Panc1 (cell line): ENCODE measurements around the gene MAGEC3. TPM values are rescaled to one million over a fixed set of nuclear protein-coding genes. Genes with fewer than 3 reads are reported as not detected.

Experiments
- ATAC-seq: fragments of 200-7000 bp; cut with Tn5 transposase; 2 replicates; pipeline ENCODE4 v1.9.1; 2020; ENCODE audit warnings: mild to moderate bottlenecking, moderate library complexity
- BruUV-seq: library from RNA; stranded (reverse); fragments of 400-500 nt; replicated peaks from 2 replicates; lab custom pipeline; 2021; lab: Mats Ljungman, UMichigan
- CTCF ChIA-PET: fragments of 300-600 bp; sonication (Branson Sonifier 250); formaldehyde crosslinking; loops from one replicate; lab custom pipeline; 2022; ENCODE audit warnings: antibody characterized with exemption; lab: Charles Lee
- POLR2A ChIA-PET: fragments of 300-600 bp; sonication (Branson Sonifier 250); formaldehyde crosslinking; loops from one replicate; lab custom pipeline; 2022; ENCODE audit warnings: antibody characterized with exemption; lab: Charles Lee
- DNase-seq: peaks from one replicate; pipeline ENCODE4 v3.0.0-alpha.2; 2010; ENCODE audit warnings: low read depth, low spot score
- H3K27ac ChIP-seq: 2 replicates; pipeline ENCODE4 v1.5.1; 2011; ENCODE audit warnings: mild to moderate bottlenecking, low read length, inconsistent platforms
- H3K27me3 ChIP-seq: fragments of 200-500 bp; sonication (Bioruptor generic); 2 replicates; pipeline ENCODE4 v1.6.0; 2014; ENCODE audit warnings: low read length, inconsistent platforms; ENCODE audit not compliant: control insufficient read depth, insufficient read depth
- H3K36me3 ChIP-seq: fragments of 200-500 bp; sonication (Bioruptor generic); 2 replicates; pipeline ENCODE4 v1.5.1; 2014; ENCODE audit warnings: inconsistent platforms, mild to moderate bottlenecking, low read length, moderate library complexity; ENCODE audit not compliant: control insufficient read depth, insufficient read depth
- H3K4me1 ChIP-seq: 2 replicates; pipeline ENCODE4 v1.5.1; 2011; ENCODE audit warnings: inconsistent platforms, mild to moderate bottlenecking, low read length, moderate library complexity; ENCODE audit not compliant: control insufficient read depth, insufficient read depth
- H3K4me3 ChIP-seq, 2 experiments: 2 replicates each; pipeline ENCODE4 v1.5.1; 2011 to 2012; ENCODE audit warnings: low read depth in 2 of 2, low read length in 2 of 2, mild to moderate bottlenecking in 2 of 2, inconsistent platforms in 1 of 2, moderate library complexity in 1 of 2
- H3K9me3 ChIP-seq: fragments of 200-500 bp; sonication (Bioruptor generic); 2 replicates; pipeline ENCODE4 v1.5.1; 2014; ENCODE audit warnings: low read depth, mild to moderate bottlenecking, inconsistent platforms, low read length, moderate library complexity; ENCODE audit not compliant: control insufficient read depth, insufficient read depth
- POLR2AphosphoS5 ChIP-seq: IDR thresholded peaks from 2 replicates; pipeline ENCODE4 v1.6.1; 2012; ENCODE audit warnings: mild to moderate bottlenecking, low read depth, low read length, moderate library complexity
- SIN3A ChIP-seq: IDR thresholded peaks from 2 replicates; pipeline ENCODE4 v1.6.1; 2012; ENCODE audit warnings: low read depth, mild to moderate bottlenecking, low read length, moderate library complexity, borderline replicate concordance; ENCODE audit not compliant: insufficient read depth
- TCF7L2 ChIP-seq: IDR thresholded peaks from 2 replicates; pipeline ENCODE4 v1.6.1; 2011; ENCODE audit warnings: mild to moderate bottlenecking, low read depth, low read length, inconsistent platforms
- in situ Hi-C: cut with HindIII; loops from 2 replicates; pipeline ENCODE4 v1.10.0; 2016; ENCODE audit warnings: low sequenced_read_pairs, low pct_unique_long_range_greater_than_20kb
- intact Hi-C: fragments of 100-400 bp; cut with micrococcal nuclease; formaldehyde crosslinking; loops from one replicate; pipeline ENCODE4 v1.10.0; 2022; ENCODE audit not compliant: unreplicated experiment
- total RNA-seq: library from RNA; stranded (reverse); gene quantifications from one replicate; pipeline ENCODE4 v1.2.1, GENCODE V29; 2021; ENCODE audit not compliant: unreplicated experiment
- TF ChIP-seq, protein P1 (sequence below), 2 experiments: IDR thresholded peaks; 2 replicates each; pipeline ENCODE4 v1.6.1; 2011 to 2012; ENCODE audit warnings: low read depth in 2 of 2, control low read depth in 1 of 2, low read length in 1 of 2, mild to moderate bottlenecking in 1 of 2, moderate library complexity in 1 of 2; ENCODE audit not compliant: insufficient read depth in 1 of 2
- TF ChIP-seq, protein P2 (sequence below): fragments of 450-650 bp; IDR thresholded peaks from 2 replicates; pipeline ENCODE4 v1.5.1; 2017; ENCODE audit warnings: mild to moderate bottlenecking

The MAGEC3 gene
- total RNA-seq, 1 experiment from 2014 or later = not detected

DNA sequence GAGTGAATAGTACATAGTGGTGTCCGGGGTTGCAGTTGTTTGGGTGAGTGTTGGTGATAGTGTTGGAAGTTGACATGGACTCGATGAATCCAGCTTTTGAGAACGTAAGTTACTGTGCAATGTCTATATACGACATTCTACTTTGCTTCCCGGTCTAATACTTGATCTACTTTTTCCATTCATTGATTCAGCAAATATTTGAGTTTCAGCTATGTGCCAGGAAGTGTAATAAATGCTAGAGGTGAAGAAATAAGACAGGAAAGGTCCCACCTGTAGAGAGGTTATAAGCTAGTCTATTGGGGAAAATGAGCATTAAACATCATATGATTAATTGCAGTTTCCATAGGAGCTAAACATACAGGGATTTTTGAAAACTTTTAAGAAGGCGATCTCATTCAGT is 22.2 kb upstream of the MAGEC3 start:
- no peaks in the 10 kb centered on the region for H3K9me3 ChIP-seq
- no TSS peak for BruUV-seq
- in situ Hi-C loops = no loop called here
- H3K4me3 ChIP-seq = no peak overlapping the region
- DNase-seq (no peak), ATAC-seq (no peak)
- H3K4me1 ChIP-seq = no peaks in the 10 kb centered on the region
- POLR2A ChIA-PET = no interaction called here
- no peaks in the 10 kb centered on the region for H3K27me3 ChIP-seq
- intact Hi-C loops = no loop called here
- H3K27ac ChIP-seq = peak overlapping the region; percentile 18; the same call in 1 of the 2 replicates
- H3K36me3 ChIP-seq = no peaks in the 10 kb centered on the region
- CTCF ChIA-PET = no interaction called here
- TF ChIP-seq TCF7L2 = no peak
- TF ChIP-seq, protein P1, sequence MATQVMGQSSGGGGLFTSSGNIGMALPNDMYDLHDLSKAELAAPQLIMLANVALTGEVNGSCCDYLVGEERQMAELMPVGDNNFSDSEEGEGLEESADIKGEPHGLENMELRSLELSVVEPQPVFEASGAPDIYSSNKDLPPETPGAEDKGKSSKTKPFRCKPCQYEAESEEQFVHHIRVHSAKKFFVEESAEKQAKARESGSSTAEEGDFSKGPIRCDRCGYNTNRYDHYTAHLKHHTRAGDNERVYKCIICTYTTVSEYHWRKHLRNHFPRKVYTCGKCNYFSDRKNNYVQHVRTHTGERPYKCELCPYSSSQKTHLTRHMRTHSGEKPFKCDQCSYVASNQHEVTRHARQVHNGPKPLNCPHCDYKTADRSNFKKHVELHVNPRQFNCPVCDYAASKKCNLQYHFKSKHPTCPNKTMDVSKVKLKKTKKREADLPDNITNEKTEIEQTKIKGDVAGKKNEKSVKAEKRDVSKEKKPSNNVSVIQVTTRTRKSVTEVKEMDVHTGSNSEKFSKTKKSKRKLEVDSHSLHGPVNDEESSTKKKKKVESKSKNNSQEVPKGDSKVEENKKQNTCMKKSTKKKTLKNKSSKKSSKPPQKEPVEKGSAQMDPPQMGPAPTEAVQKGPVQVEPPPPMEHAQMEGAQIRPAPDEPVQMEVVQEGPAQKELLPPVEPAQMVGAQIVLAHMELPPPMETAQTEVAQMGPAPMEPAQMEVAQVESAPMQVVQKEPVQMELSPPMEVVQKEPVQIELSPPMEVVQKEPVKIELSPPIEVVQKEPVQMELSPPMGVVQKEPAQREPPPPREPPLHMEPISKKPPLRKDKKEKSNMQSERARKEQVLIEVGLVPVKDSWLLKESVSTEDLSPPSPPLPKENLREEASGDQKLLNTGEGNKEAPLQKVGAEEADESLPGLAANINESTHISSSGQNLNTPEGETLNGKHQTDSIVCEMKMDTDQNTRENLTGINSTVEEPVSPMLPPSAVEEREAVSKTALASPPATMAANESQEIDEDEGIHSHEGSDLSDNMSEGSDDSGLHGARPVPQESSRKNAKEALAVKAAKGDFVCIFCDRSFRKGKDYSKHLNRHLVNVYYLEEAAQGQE (IDR thresholded peaks at IDR 0.05; ENCODE audit: insufficient read depth in 1 of 2, low read depth in 2 of 2, low read length in 1 of 2) = no peak
- TF ChIP-seq, protein P2, sequence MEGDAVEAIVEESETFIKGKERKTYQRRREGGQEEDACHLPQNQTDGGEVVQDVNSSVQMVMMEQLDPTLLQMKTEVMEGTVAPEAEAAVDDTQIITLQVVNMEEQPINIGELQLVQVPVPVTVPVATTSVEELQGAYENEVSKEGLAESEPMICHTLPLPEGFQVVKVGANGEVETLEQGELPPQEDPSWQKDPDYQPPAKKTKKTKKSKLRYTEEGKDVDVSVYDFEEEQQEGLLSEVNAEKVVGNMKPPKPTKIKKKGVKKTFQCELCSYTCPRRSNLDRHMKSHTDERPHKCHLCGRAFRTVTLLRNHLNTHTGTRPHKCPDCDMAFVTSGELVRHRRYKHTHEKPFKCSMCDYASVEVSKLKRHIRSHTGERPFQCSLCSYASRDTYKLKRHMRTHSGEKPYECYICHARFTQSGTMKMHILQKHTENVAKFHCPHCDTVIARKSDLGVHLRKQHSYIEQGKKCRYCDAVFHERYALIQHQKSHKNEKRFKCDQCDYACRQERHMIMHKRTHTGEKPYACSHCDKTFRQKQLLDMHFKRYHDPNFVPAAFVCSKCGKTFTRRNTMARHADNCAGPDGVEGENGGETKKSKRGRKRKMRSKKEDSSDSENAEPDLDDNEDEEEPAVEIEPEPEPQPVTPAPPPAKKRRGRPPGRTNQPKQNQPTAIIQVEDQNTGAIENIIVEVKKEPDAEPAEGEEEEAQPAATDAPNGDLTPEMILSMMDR = no peak
- no peak for TF ChIP-seq POLR2AphosphoS5
- TF ChIP-seq SIN3A = no peak

DNA sequence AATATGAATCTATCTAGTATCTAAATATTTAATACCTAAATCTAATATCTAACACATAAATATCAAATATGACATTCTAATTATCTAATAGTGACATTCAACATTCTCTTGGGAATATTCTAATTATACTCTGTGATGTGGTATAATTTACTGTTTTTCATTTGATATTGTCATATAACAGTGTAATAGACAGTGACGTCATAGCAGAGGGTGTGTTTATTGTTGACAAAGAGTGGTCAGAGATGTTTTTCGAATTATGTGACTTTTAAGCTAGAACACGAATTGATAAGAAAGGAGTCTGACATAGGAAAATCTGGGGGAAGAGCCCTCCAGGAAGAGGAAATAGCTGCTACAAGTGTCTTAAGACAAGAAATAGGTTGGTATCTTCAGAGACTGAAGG is 5.9 kb upstream of the MAGEC3 start:
- ChIA-PET POLR2A (no interaction called here), CTCF (no interaction called here)
- no peaks in the 10 kb centered on the region for H3K9me3 ChIP-seq
- no peak overlapping the region for H3K4me3 ChIP-seq
- DNase-seq (no peak), ATAC-seq (no peak)
- H3K36me3 ChIP-seq = no peaks in the 10 kb centered on the region
- no peak overlapping the region for H3K27ac ChIP-seq
- no peaks in the 10 kb centered on the region for H3K4me1 ChIP-seq
- no TSS peak for BruUV-seq
- in situ Hi-C loops (no loop called here), intact Hi-C loops (no loop called here)
- TF ChIP-seq POLR2AphosphoS5 = no peak
- no peak for TF ChIP-seq TCF7L2
- TF ChIP-seq, protein P2 = no peak
- TF ChIP-seq, protein P1 (IDR thresholded peaks at IDR 0.05; ENCODE audit: insufficient read depth in 1 of 2, low read depth in 2 of 2, low read length in 1 of 2) = no peak
- no peak for TF ChIP-seq SIN3A
- H3K27me3 ChIP-seq = no peaks in the 10 kb centered on the region
